NB4 (cell line): ENCODE data around the gene AGAP1.

ENCODE experiments used
- POLR2A ChIP-seq: IDR thresholded peaks from 2 replicates; pipeline ENCODE4 v1.6.1; 2011; ENCODE audit warnings: mild to moderate bottlenecking; ENCODE audit not compliant: insufficient read length; ENCODE audit errors: extremely low read depth
- TF ChIP-seq, protein P1 (sequence below): IDR thresholded peaks from one replicate; pipeline ENCODE4 v1.5.1; 2012; ENCODE audit warnings: low read depth, low read length

DNA sequence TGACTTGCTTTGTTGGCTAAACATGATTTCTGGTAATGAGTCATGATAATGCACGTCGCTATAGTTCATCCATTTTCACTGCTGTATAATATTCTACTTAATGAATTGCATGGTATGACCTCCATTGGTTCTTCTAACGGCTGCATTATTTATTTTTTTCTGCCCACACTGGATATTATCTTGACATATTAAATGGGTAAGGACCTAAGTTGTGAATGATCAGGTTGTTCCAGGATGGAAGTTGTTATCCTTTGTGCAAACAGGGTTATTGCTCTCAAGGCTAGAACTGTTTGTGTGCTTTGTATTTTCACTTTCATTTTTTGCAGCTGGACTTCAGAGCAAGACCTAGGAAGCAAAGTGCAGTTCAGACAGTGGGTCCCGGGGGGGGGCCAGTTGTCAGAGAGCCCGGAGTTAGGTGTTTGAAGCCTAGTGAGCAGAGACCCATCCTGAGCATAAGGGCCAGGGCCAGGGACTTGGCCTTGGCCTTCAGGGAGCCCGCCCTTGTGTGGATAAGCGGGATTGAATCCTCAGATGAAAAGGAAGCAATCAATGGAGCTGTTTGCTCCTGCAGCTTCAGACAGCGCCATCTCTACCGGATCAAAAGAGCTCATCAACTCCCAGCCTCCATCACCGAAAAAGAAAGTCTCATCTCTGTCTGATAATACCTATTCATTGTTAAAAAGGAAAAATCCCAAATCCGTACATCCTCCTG, 48.2 kb downstream of the AGAP1 start:
- TF ChIP-seq, protein P1, sequence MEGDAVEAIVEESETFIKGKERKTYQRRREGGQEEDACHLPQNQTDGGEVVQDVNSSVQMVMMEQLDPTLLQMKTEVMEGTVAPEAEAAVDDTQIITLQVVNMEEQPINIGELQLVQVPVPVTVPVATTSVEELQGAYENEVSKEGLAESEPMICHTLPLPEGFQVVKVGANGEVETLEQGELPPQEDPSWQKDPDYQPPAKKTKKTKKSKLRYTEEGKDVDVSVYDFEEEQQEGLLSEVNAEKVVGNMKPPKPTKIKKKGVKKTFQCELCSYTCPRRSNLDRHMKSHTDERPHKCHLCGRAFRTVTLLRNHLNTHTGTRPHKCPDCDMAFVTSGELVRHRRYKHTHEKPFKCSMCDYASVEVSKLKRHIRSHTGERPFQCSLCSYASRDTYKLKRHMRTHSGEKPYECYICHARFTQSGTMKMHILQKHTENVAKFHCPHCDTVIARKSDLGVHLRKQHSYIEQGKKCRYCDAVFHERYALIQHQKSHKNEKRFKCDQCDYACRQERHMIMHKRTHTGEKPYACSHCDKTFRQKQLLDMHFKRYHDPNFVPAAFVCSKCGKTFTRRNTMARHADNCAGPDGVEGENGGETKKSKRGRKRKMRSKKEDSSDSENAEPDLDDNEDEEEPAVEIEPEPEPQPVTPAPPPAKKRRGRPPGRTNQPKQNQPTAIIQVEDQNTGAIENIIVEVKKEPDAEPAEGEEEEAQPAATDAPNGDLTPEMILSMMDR: no peak
- no peak for TF ChIP-seq POLR2A
